ENCODE measurements around the gene ATL2.
"Not testable (repeated sequence)": the region's sequence is repeated elsewhere in the genome, so short reads cannot be mapped to it uniquely, and the experiment has no call there.

Gene ATL2

DNA sequence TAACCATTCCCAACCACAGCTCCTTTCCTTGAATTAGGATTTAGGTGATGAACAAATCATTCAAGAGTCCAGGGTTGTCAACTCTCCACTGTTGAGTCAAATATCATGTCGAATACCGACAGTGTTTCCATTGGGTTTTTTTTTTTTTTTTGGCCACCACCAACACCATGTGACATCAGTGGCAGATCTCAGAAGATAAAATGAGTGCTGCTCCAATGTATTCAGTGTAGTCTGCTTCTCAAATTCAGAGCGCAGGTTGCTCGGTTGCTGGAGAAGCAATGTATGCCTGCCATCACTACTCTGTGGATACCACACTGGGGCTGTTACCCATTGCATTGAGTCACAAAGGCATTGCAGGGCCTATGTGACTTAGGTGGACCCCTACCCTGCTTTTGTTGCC is 10.8 kb upstream of the ATL2 start:
- DNase-seq, result no peak

DNA sequence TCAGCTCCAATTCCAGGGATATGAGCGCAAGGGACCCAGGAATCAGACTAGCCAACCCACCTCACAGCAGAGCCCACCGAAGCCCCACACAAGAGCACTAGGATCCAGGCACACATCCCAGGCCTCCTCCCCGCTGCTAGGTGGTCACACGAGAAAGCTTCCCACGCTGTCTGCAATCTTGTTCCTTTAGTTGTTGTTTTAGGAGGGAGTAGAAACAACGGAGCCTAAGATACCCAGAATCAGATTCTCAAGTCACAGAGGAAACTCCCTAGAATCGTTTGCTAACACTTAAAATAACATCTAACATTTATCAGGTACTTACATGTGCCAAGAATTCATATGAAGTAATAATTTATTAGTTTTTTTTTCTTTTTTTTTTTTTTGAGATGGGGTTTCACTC is 9.7 kb upstream of the ATL2 start:
- no peak for DNase-seq

DNA sequence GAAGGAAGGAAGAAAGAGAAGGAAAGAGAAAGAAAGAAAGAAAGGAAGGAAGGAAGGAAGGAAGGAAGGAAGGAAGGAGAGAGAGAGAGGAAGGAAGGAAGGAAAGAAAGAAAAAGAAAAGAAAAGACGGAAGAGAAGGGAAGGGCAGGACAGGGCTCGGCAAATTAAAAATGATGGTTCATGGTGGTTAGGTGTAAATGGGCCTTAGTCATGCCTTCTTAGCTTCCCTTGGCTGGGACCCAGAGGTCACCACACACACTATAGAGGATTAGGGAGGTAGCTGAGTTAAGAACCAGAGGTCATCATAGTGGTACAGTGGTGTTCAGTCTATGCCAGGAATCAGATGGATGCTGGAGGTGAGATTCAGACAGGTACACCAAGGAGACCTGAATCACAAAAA is 9.3 kb upstream of the ATL2 start:
- no peak for DNase-seq

DNA sequence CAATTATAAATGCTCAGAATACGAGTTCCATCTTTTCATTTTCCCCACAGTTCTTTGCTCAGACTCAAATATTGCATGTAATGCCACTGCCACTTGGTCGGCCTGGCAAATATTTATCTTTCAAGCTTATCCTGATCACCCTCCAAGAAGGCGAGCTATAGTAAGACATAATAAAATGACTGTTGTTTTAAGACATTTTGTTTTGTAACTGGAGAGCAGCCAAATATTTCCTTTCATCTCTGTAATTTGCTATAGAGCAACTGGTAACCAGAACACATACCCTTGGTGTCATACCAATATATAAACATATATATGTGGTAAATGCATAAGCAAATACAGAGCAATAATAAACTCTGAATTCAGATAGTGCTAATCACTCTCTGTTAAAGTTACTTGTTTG is 7.3 kb upstream of the ATL2 start:
- no peak for DNase-seq

DNA sequence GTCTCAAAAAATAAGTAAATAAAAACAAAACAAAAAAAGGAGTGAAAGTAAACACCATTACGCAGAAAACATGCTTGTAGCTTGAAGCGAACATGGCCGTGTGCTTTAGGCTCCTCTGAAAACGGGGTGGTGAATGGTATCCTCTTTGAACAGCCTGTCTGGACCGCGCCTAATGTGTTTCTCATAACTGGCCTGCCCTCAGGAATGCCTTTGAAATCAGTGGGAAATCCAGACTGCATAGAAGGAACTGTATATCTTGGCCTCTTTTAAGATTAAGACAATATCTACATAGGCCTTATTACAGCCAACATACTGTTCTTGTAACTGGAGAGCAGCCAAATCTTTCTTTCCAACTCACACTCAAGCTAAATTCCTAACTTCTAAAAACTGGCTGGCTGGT is 6.7 kb upstream of the ATL2 start:
- not testable (repeated sequence) for DNase-seq

DNA sequence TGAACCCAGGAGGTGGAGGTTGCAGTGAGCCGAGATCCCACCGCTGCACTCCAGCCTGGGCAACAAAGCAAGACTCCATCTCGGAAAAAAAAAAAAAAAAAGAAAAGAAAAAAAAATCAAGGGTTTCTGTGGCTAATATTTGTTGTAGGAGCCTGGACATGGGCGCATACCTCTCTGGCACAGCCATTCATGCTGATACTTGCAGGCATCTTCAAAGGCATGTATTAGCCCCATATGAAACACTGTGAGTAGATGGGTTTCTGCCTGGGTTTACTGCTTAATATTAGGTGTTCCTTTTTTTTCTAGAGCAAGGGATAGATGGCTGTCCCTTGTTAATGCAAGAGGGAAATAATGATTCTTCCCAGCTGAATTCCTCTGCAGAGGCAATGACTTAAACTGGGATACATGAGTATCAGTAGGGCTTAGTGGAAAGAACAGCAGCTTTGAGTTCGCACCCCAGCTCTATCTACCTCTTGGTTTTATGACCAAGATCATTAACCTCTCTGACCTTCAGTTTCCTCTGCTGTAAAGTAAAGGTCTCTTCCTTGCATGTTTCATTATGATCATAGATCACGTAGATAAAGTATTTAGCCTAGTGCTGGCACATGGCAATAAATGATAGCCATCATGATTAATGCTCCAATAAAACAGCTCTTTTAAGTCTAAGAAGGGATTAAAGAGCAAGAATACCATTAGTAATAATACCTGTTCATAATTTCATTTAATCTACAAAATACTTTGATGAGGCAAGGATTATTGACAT is 4.5 kb upstream of the ATL2 start:
- no peak for DNase-seq

DNA sequence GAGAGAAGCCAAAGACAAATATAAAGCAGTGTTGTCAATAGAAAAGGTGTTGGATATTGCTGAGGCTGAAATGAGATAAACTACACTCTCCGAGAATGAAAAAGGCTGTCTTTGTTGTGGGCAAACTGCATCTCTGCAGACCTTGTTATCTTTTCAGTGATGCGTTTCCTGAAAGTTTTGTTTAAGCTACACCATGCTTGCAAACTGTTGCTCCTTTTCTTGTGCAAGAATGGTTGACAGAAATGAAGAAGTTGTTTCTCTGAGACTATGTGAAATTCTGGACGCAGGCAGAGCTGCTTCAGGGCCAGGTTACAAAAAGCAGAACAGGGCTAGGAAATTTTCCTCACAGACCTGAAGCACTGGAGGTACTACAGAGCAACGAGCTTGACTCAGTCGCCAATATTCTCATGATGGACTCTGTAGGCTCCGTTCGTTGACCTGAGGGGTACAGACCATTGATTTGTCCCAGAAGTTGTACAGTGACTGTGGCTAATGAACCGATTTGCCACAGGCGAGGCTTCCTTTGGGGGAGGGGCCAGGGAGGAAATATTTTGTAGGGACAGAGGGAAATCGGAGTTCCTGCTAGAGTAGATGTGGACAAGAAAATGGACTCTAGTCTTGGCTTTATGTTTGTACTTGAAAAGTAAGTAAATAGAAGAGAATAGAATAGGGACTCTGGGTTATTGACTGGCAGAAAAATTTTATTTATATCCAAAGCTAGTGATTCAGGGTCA is 3.5 kb upstream of the ATL2 start:
- DNase-seq, result no peak

DNA sequence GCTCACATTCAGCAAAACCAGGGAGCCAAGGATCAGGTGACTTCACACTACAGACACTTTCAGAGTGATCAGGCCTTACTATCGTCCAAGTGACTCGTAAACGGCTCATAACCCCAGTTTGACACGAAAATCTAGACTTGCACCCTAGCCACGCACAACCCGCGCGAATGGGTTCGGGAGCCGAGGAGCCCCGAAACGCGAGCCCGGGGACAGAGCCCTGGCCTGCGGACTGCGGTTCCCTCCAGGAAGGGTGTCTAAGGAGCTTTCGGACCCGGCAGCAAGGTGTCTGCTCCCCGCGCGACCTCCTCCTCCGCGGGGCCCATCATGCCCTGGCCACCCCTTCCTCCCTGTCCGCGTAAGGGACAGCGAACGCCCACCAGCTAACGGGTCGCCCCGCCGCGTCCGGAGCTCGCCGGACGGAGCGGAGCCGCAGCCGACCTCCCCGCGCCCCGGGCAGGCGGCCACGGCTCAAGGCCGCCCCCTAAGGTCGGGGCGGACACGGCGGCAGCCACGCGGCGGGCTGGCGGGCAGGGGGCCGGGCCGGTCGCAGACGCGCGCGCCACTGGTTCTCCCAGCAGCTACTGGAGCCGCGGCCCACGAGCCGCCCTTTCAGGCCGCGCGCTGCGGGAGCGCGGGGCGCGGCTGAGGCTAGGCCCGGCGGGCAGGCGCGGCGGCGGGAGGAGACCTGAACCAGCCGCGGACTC is 575 bp downstream of the ATL2 start:
- DNase-seq, result peak; percentile 53

DNA sequence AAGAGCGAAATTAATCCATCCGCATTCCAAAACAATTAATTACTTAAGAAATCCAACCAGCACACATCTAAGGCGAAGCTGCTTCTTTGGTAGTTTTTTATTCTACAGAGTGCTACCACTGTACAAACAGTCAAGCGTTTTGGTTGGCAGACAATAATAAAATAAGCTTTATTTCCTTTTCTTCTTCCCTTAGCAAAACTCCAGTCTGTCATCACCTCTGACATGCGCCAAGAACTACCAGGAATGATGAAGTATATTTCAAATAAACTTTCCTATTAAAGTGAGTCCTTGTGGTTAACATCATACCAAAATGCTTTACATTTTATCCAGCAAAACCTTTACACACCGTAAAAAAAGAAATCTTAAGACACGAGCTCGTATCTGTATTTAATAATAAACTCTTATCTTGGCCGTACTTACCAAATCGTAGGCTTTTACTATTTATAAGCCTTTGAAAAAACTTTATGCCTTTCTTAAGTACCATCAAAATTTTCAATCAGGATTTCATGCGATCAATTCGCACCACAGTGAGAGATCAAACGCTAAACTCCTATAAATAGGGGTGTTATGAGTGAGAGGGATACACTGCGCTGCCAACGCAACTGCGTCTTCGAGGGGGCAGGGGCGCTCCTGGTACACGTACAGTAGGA is 1.3 kb downstream of the ATL2 start:
- DNase-seq, result no peak

DNA sequence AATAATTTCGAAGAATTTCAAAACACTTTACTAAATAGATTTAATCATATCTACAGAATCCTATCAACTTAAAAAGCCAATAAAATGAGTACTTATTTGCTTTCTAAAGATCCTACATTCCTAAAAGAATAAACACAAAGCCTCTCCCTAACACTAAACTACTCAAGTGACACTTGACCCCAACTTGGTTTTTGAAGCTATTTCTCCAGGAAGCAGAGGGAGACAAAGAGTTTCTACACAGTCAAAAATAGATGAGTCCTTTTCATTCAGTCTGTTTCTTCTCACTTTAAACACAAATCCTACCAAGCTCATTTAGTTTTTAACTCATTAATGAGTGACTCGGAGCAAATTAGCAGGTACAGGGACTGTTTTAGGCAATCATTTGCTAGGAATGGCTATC is 2.1 kb downstream of the ATL2 start:
- DNase-seq, result no peak

DNA sequence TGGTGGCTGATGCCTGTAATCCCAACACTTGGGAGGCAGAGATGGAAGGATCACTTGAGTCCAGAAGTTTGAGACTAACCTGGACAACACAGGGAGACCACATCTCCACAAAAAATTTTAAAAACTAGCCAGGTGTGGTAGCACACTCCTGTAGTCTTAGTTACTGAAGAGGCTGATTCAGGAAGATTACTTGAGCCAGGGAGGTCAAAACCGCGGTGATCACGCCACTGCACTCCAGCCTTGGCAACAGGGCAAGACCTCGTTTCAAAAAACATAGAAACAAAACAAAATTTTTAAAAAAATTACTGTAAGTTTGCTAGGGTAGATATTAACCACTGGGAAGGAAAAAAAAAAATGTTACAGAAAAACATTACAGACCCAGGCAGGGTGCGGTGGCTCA is 5.8 kb downstream of the ATL2 start:
- no peak for DNase-seq

DNA sequence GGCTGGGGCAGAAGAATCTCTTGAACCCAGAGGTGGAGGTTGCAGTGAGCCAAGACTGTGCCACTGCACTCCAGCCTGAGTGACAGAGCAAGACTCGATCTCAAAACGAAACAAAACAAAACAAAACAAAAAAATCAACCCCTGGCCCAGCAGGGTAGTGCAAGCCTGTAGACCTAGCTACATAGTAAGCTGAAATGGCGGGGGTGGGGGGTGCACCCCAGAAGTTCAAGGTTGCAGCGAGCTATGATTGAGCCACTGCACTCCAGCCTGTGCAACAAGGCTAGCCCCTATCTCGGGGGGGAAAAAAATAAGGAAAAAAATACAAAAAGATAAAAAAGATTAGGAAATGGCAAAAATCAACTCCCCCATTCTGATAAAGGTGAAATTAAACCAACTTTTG is 6.4 kb downstream of the ATL2 start:
- no peak for DNase-seq

DNA sequence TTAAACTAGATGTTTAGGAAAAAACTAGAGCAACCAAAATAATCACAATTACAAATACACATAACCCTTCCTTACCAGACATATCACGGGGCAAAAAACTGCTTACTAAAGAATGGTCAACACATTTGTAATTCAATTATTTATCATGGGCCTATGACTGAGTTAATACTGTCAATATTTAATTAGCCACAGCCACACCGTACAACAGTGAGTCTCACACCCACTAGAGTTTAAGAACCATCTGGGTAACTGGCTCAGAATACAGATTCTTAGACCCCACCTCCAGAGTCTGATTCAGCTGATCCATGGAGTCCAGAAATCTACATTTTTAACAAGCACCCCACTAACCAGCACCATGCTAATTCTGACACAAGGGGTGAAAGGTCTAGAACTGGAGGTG is 14.8 kb downstream of the ATL2 start:
- DNase-seq, result no peak

DNA sequence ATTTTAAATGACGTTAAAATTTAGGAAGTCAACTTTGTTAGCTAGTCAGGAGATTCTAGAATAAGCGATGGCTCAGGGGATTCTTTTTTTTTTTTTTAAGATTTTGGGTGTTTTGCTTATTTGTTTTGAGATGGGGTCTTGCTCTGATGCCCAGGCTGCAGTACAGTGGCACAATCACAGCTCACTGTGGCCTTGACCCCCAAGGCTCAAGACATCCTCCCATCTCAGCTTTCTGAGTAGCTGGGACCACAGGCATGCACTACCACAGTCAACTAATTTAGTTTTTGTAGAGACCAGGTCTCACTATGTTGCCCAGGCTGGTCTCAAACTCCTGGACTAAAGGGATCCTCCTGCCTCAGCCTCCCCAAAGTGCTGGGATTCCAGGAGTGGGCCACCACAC is 16.9 kb downstream of the ATL2 start:
- no peak for DNase-seq

DNA sequence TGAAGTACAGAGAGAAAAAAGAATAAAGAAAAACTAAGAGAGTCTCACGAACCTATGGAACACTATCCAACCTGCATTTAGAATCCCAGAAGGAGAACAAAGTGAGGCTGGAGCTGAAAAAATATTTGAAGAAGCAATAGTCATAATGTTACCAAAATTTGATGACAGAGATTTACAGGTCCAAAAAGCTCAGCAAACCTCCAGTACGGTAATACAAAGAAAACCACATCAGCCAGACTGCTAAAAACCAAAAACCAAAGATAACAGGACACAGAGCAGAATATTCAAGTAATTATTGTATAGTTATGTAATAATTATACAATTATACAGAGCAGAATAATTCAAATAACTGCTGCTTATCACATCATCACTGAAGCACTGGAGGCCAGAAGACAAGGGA is 23.7 kb downstream of the ATL2 start:
- no peak for DNase-seq

DNA sequence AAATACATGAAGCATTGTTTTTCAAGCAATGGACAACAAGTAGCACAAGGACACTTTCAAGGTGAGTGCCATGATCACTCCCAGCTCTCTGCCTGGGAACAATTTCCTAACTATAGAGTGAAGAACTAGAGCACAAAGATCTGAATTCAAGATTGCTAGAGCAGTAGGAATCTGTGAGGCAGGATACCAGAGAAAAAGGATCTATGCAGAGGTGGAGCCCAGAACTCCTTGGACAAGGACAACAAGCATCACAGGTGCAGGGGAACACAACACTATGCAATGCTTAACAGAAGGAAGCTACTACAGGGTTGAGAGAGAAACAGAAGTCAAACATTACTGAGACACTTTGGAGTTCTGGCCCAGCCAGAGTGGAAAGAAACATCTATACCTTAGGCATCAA is 24.7 kb downstream of the ATL2 start:
- DNase-seq, result no peak

DNA sequence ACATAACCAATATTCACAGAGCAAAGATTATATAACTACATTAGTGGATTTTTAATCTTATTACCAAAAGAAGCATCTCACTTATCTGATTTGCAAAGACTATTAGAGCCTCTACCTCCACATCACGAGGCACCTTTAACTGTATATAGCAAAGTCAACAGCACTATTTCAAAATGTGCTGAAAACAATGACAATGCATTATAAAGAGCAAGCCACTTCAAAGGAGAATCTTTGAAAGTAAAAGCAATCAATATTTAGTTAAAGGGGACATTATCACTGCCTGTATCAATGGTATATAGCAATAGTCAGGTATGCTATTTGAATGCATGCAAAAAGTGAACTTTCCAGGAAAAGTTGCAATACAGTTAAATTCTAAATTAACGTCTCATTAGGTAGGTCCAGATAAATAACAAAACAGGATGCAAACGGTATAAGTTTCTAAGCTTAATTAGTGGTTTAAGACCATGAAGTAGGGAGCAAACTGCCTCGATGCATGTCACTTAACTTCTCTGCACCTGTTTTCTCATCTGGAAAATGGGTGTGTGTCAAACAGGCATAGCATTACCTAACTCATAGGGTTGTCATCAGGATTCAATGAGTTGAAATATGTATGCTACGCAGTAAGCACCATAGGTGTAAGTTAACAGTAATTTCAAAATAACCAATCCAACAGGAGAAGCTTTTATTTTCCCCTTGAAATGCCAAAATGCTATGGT is 31.6 kb downstream of the ATL2 start:
- no peak for DNase-seq

DNA sequence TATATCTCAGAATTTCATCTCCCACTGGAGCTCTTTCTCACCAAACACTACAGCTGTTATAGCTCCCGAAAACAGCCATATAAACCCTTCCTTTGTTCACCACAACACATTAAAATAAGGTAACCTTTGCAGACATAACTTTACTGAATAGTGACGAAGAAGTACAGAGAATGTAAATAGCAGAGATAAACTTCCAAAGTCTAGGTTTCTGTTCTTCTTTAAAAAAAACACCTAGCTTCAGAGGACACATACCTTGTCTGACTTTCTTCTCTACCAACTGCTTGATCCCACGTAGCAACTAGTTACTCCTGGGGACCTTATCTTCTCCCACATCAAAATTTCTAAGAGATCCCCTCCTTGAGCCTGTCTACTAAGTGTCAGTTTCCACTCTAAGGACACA is 32.3 kb downstream of the ATL2 start:
- DNase-seq, result no peak

DNA sequence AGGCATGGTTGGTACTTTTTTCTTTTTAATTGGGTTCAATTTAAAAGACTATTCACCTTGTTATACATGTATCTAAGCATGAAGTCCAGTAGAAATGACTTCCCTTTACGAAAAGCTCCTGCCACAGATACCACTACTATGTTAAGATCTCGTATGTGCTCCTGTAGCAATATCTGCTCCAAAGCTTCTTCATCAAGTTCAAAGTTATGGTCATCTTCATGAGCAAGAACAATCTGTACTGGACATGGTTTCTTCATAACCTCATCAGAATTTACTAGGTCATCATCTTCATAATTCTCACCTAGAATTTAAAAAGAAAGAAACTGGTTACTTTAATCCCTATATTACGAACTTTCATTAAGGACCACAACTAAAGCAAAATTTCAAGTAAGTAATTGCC is 33.9 kb downstream of the ATL2 start:
- no peak for DNase-seq

DNA sequence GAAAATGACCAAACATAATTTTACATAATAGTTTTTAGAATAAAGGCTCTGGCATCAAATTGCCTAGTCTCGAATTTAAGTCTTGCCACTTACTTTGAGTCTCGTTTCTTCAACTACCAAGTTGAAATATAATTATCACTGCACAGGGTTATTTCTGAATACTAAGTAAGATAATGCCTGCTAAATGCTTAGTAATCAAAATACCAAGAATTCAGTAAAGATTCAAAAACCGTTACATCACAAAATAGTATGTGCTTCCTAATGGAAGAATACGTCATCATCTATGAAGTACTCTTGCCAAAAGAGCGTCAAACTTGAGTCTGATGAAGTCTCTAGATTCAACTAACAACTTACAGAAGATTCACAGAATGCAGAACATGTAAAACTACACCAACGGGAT is 40.5 kb downstream of the ATL2 start:
- no peak for DNase-seq

DNA sequence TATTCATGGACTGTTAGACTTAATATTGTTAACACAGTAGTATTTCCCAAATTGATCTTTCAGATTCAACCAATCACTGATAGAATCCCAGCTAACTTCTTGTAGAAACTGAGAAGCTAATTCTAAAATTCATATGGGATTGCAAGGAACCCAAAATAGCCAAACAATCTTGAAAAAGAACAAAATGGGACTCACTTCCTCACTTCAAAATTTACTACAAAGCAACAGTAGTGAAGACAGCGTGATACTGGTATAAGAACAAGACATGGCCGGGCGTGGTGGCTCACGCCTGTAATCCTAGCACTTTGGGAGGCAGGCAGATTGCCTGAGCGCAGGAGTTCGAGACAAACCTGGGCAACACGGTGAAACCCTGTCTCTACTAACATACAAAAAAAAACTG is 46.3 kb downstream of the ATL2 start:
- DNase-seq, result no peak

DNA sequence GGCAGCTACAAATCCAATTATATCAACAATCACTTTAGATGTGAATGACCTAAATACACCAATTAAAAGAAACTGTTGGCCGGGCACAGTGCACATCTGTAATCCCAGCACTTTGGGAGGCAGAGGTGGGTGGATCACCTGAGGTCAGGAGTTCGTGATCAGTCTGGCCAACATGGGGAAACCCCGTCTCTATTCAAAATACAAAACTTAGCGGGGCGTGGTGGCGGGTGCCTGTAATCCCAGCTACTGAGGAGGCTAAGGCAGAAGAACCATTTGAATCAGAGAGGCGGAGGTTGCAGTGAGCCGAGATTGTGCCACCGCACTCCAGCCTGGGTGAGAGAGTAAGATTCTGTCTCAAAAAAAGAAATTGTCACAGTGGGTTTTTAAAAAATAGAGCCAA is 49.5 kb downstream of the ATL2 start:
- no peak for DNase-seq

DNA sequence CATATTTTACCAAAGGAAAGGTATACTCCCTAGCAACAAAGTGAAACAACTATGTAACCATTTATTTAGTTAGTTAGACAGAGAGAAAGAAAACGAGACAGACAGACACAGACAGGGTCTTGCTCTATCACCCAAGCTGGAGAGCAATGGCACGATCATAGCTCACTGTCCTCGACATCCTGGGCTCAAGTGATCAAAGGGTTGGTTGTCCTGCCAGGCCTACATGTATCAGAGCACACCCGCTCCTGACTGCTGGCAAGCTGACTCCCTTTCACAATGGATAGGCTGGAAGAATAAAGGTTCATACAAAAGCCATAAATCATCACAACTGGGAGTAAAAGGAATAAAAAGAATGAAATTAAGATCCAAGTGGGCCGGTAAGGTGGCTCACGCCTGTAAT is 53.5 kb downstream of the ATL2 start:
- no peak for DNase-seq

All from activated gamma-delta T cell (primary cell).